ENCODE measurements around the gene WDR20.

WDR20 gene

GRCh38 chr14:102213984-102214658 lies 74.4 kb downstream of the WDR20 start:
- DNase-seq (ENCODE audit: extremely low read depth, low read depth), result no peak
- no peak for TF ChIP-seq CTCF (IDR thresholded peaks at IDR 0.05; ENCODE audit: low read depth, low read length, missing control alignments)
- H3K4me3 ChIP-seq (replicated peaks; ENCODE audit: low read depth, low read length), result no peak overlapping the region

- DNase-seq (ENCODE audit: extremely low read depth, low read depth), result no peak
Observed at GRCh38 chr14:102215071-102215470, 75.4 kb downstream of the WDR20 start.

GRCh38 chr14:102215576-102216250 lies 76.0 kb downstream of the WDR20 start:
- no peak for TF ChIP-seq CTCF (IDR thresholded peaks at IDR 0.05; ENCODE audit: low read depth, low read length, missing control alignments)
- DNase-seq (ENCODE audit: extremely low read depth, low read depth), result no peak
- H3K4me3 ChIP-seq (replicated peaks; ENCODE audit: low read depth, low read length), result no peak overlapping the region

More at GRCh38 chr14:102215071-102215470, 75.4 kb downstream of the WDR20 start:
- no peak overlapping the region for H3K4me3 ChIP-seq (replicated peaks; ENCODE audit: low read depth, low read length)
- no peak for TF ChIP-seq CTCF (IDR thresholded peaks at IDR 0.05; ENCODE audit: low read depth, low read length, missing control alignments)

- no peak for DNase-seq (ENCODE audit: extremely low read depth, low read depth)
- H3K4me3 ChIP-seq (replicated peaks; ENCODE audit: low read depth, low read length), result no peak overlapping the region
- TF ChIP-seq CTCF (IDR thresholded peaks at IDR 0.05; ENCODE audit: low read depth, low read length, missing control alignments), result no peak
Observed at GRCh38 chr14:102217399-102217798, 77.7 kb downstream of the WDR20 start.

- DNase-seq (ENCODE audit: extremely low read depth, low read depth), result no peak
- H3K4me3 ChIP-seq (replicated peaks; ENCODE audit: low read depth, low read length), result no peak overlapping the region
- TF ChIP-seq CTCF (IDR thresholded peaks at IDR 0.05; ENCODE audit: low read depth, low read length, missing control alignments), result no peak
Observed at GRCh38 chr14:102217987-102218421, 78.3 kb downstream of the WDR20 start.

GRCh38 chr14:102218688-102219087 lies 79.0 kb downstream of the WDR20 start:
- no peak overlapping the region for H3K4me3 ChIP-seq (replicated peaks; ENCODE audit: low read depth, low read length)
- no peak for DNase-seq (ENCODE audit: extremely low read depth, low read depth)
- no peak for TF ChIP-seq CTCF (IDR thresholded peaks at IDR 0.05; ENCODE audit: low read depth, low read length, missing control alignments)
